Suprapubic skin (tissue), 4 donors: Measurements from ENCODE around the gene PITX2.

Source experiments
- EP300 ChIP-seq: sonication (generic); formaldehyde crosslinking; IDR thresholded peaks from one replicate; pipeline ENCODE4 v1.6.1; 2017; ENCODE audit warnings: antibody characterized with exemption
- POLR2AphosphoS5 ChIP-seq, 3 donors: sonication (generic); formaldehyde crosslinking; IDR thresholded peaks; one replicate each; pipeline ENCODE4 v1.6.1; 2017; ENCODE audit warnings: antibody characterized with exemption in 3 of 3
- TF ChIP-seq, protein P1 (sequence below), 2 donors: fragments of 200-600 bp in 1 of 2; fragments of 450-650 bp in 1 of 2; sonication (generic) in 1 of 2; IDR thresholded peaks; one replicate each; pipeline ENCODE4 v1.5.1; 2016 to 2019; ENCODE audit warnings: antibody characterized with exemption in 2 of 2, mild to moderate bottlenecking in 1 of 2, moderate library complexity in 1 of 2

DNA sequence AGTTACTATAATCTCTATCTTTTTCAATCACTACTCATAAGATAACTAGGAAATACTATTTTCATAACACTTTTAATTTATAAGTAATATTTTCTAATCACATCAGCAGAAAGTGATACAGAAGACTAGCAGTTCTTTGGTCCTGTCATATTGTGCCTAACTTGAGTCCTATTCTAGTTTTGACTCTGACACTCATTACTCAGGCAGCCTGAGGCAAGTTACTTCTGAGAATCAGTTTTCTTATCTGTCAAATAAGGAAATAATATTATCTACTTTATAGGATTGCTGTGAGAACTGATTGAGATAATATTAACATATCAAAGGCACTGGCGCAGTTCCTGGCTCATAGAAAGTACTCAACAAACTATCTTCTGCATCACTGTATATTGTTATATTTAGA, 17.8 kb downstream of the PITX2 start:
- TF ChIP-seq, protein P1, sequence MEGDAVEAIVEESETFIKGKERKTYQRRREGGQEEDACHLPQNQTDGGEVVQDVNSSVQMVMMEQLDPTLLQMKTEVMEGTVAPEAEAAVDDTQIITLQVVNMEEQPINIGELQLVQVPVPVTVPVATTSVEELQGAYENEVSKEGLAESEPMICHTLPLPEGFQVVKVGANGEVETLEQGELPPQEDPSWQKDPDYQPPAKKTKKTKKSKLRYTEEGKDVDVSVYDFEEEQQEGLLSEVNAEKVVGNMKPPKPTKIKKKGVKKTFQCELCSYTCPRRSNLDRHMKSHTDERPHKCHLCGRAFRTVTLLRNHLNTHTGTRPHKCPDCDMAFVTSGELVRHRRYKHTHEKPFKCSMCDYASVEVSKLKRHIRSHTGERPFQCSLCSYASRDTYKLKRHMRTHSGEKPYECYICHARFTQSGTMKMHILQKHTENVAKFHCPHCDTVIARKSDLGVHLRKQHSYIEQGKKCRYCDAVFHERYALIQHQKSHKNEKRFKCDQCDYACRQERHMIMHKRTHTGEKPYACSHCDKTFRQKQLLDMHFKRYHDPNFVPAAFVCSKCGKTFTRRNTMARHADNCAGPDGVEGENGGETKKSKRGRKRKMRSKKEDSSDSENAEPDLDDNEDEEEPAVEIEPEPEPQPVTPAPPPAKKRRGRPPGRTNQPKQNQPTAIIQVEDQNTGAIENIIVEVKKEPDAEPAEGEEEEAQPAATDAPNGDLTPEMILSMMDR (IDR thresholded peaks at IDR 0.05) = no peak
- TF ChIP-seq POLR2AphosphoS5 (IDR thresholded peaks at IDR 0.05) = no peak
- TF ChIP-seq EP300 = no peak
